ENCODE data around the gene C1orf226.

DNA sequence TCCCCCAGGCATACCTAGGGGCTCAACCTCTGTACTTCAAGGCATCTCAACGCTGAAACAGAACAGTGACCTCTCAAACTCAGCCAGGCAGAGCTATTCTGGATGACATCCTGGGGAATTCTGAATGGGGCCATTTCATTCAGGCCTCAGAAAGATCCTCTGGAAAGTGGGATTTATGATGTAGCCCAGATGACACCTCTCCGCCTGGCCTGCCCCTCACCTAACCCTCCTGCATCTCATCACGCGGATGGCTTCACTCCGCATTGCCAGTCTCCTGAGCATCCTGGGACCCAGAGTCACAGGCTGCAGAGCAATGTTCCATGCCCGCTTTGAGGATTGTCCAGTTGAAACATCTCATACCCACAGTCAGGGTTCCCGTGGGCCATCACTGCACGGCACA is 6.1 kb upstream of the C1orf226 start:
- TF ChIP-seq, protein P1, sequence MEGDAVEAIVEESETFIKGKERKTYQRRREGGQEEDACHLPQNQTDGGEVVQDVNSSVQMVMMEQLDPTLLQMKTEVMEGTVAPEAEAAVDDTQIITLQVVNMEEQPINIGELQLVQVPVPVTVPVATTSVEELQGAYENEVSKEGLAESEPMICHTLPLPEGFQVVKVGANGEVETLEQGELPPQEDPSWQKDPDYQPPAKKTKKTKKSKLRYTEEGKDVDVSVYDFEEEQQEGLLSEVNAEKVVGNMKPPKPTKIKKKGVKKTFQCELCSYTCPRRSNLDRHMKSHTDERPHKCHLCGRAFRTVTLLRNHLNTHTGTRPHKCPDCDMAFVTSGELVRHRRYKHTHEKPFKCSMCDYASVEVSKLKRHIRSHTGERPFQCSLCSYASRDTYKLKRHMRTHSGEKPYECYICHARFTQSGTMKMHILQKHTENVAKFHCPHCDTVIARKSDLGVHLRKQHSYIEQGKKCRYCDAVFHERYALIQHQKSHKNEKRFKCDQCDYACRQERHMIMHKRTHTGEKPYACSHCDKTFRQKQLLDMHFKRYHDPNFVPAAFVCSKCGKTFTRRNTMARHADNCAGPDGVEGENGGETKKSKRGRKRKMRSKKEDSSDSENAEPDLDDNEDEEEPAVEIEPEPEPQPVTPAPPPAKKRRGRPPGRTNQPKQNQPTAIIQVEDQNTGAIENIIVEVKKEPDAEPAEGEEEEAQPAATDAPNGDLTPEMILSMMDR (conservative IDR thresholded peaks at IDR 0.05; ENCODE audit: low read depth, low read length), result no peak
- TF ChIP-seq EZH2 (IDR thresholded peaks at IDR 0.05; ENCODE audit: low read length, unreplicated experiment), result no peak
- no peak for TF ChIP-seq EZH2phosphoT487 (IDR thresholded peaks at IDR 0.05; ENCODE audit: borderline replicate concordance, low read length)

All from PC-3 (cell line).